GM18909 (cell line): ENCODE measurements around the gene PPP2R5D.

Experiments
- ATAC-seq: cut with Tn5 transposase; IDR thresholded peaks from one replicate; pipeline ENCODE4 v1.9.1; 2021; ENCODE audit warnings: mild to moderate bottlenecking; ENCODE audit not compliant: unreplicated experiment, poor library complexity

PPP2R5D gene

DNA sequence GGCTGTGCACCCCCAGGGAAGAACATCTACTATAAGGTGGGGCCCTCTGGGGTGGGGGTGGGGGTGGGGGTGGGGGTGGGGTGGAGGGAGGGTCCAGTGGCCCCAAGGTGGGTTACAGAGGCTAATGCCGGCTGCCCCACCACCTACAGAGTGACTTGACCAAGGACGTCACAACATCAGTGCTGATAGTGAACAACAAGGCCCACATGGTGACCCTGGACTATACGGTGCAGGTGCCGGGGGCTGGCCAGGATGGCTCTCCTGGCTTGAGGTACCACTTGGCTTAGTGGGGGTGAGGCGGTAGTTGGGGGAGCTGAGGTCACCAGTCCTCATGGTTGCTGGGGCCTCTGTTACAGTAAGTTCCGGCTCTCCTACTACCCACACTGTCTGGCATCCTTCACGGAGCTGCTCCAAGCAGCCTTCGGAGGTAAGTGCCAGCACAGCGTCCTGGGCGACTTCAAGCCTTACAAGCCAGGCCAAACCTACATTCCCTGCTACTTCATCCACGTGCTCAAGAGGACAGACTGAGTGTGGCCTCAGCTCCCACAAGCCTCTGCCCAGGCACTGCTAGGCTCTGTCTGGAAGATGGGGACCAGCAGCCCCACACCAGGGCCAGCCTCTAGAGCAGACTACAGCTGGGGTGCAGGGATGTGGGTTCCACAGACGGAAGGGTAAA lies 21.1 kb upstream of the PPP2R5D start:
- ATAC-seq = no peak

DNA sequence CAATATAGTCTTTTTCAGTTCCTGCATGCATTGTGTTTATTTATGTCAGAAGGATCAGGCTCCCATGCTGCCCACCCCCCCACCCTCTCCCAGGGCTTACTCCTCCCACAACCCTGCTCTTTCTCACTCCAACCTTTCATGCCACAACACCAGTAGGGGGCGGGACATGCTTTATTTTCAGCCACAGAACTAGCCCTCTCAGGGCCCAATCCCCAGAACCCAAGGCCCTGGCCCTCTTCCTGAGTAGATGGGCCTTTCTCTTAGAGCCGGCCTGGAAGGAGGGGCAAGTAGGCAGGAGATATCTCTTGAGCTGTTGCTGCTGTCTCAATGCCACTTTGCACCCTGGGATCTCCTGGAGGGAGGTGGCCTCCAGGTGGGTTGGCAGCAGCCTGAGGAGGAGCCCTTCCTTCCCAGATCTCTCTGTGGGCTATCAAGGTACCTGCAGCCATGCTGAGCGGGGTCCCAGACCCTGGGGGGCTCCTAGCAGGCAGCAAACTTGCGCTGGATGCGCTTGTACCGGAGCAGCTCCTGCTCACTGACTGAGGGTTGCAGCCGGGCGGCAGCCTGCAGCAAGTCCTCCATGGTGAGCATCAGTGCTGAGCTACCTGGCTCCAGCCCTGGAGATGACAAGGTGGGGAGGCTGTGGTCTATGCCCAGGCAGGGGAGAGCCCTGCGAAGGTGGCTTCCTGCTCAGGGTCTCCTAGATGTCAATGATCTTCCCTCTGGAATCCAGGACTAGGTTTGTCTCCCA lies 20.3 kb upstream of the PPP2R5D start:
- no peak for ATAC-seq

DNA sequence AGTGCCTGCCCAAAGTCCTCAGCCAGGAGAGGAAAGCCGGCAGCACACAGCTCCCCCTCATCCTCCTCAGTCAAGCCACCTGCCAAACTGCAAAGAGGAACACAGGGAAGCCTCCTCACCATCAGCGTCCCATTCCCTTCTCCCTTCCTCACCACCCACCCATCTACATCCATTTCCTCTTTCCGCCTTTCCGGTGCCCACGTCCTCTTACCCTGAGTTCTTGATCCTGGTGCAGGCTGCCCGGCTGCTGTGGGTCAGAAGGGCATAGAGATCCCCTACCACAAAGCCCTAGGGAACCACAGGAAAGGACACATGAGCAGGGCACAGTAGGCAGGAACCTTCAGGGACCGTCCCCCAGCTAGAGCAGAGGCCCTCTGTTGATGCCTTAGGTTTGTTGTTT lies 17.8 kb upstream of the PPP2R5D start:
- ATAC-seq = no peak

DNA sequence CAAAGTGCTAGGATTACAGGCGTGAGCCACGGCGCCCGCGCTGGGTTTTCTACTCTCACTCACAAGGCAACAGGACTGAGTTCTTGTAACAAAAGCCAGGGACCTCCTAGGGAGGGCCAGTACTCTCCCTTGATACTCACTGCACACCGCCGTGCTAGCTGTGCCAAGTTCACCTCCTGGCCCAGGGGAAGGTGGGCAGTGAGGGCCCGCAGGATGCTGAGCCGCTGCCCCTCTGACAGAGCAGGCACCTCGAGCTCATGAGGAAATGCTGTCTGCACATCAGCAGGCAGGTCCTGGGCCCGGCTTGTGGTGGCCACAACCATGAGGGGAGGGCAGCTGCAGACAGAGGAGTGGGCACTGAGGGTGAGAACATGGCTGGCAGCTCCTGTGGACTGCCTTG lies 17.1 kb upstream of the PPP2R5D start:
- ATAC-seq = no peak

DNA sequence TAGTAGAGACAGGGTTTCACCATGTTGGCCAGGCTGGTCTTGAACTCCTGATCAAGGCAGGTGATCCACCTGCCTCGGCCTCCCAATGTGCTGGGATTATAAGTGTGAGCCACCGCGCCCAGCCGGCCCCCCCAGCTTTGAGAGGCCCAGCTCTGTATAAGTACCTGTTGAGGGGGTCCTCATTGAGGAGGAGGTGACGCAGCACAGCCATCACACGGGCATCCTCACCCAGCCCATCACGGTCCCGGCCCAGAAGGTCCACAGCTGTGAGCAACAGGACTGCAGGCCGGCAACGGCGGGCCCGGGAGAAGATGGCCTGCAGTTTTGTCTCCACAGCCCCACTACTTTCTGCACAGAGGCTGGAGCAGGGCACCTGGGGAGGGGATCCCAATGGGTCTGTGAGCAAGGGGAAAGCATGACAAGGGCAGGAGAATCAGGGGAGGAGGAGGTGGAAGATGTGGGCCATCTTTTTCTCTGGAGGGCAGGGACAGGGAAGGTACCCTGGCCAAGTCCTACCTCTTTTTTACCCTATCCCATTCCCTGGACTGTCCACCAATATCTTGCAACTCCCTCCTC lies 16.2 kb upstream of the PPP2R5D start:
- ATAC-seq = no peak

DNA sequence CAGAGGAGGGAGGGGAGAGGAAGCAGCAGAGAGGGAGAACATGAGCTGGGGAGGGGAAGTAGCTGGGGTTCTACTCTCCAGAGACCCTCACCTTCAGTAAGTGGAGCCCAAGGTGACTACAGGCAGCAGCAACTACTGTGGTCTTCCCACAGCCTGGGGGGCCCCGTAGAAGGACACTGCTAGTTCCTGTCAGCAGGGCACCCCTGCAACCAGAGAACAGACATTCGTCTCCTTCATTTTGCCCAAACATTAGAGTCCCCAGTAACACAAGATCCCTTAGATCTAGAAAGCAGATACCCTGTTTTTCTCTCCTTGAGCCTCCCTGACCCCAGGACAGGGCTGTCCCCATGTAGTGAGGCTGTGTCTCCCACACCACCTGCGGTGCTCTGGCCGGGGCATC lies 15.6 kb upstream of the PPP2R5D start:
- ATAC-seq = no peak

DNA sequence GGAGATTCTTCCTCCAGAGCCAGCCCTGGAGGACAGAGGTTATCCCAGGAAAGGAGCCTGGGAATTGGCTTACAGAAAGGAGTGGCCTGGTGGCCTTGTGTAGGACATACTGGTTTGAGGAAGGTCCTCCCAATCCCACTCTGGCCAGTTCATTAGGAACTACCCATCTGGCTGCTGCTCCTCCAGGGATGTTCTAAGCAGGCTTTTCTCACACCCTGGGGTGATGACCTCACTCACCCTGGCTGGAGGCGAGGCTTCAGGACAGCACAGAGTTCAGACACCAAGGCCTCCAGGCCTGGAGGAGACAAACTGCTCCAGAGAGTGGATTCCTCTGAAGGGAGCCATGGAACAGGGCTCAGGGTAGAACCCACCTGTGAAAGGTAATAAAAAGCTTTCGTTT lies 14.9 kb upstream of the PPP2R5D start:
- ATAC-seq = no peak

DNA sequence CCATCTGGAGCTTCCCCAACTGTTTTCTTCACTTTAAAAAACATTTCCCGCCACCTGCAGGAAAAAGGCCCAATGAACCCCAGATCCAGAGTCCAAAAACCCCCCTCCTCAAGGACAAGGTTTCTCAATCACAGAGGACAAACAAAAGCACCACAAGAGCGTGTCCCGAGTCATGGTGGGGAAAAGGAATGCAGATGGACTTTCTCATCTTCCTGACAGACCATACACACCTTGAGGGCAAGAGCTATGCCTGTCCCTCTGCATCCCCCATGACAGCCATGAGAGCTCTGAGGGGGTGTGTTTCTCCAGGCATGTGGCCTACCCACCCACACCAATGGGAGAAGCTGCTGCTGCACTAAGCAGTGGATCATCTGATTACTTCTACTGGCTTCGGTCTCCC lies 14.4 kb upstream of the PPP2R5D start:
- ATAC-seq = no peak

DNA sequence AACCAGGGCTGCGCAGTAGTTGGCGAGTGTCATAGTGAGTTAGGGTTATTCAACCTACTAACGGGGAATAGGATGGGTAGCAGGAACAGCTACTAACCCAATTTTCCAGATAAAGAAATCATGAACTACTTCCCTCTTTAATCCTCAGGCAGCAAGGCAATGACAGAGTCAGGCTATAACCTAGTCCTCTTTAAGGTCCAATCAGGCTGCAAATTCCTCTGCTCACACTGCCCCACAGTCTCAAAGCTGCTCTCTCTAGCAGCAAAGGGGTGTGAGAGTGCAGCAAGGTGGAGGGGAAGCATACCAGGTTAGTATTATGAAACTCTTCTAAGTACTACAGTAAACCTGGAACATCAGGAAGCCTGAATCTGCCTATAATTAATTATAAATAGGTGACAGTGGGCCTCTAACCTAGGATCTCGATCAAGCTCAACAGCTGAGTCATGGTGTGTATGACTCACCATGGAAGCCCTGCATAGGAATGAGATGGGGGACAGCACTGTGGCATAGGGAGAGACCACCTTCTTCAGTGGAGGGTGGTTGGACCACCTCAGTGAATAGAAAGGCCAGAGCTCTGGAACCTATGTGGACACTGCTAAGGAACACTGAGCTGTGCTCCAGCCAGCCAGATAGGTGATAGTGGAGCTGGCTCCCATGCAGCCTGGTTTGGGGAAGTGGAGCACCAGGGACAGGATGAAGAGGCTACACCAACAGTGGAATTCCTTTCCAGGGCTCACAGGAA lies 13.3 kb upstream of the PPP2R5D start:
- ATAC-seq = no peak

DNA sequence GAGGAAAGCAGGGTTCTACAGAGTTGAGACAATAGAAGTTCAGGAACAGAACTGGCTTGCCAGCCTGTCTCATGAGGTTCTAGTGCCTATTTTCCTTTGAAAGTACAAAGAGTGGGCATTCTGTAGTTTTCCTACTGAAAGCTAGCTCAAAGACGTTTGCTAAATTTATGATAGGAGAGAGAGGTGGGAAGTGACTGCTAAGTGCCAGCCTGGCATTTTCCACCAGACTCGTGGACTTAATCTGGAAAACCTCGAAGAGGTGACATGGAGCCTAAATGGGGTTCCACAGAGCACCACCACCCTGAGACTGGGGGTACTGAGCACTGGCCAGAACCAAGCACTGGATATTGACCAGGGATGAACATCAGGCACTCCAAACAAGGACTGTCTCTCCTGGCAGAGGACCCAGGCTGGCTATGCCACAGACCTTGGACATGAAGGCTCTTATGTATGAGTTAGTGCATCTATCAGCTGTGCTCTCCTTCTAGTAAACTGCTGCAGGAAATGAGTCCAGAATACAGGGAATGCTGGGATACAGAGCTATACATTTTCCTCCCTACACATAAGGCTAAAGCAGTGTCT lies 12.5 kb upstream of the PPP2R5D start:
- no peak for ATAC-seq

DNA sequence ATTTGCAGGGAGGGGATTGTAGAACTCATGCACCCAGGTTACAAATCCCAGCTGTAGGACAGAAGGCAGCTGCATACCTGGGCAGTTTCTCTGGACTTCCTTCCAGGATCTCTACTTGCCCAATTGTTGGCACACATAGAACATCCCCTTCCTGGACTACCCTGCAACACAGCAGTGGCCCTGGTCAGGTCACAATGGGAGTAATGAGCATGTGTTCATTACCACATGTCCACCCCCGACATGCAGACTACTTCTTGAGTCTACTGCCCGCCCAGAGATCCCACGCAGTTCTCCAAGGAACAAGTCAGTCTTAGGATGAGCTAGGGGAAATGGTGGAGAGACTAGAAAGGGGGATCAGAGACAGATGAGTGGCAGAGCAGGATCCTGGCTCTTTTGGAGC lies 10.4 kb upstream of the PPP2R5D start:
- no peak for ATAC-seq

DNA sequence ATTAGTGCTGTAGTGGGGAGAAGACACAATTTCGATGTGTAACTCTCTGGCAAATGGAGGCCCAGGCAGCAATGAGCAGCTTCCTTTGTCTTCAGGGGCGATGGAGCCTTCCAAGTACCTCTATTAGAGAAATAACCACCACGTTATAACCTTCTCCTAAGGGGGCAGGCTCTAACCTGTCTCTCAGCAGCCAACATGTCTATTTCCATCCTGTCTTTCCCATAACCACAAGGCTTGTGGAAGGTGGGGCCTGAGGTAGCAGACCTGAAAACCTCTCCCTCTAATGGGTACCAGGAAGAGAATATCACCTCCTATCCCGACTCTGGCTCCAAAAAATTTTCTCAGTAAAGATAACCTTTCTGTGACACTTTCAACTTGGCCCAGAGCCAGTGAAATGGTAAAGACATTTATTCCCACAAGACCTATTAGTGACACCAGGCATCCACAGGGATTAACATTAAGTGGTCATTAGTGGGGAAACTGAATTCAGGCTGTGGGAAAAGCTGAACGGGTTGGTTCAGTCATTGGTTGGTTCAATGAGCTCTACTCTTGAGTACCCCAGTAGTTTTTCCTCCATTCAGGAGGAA lies 9.4 kb upstream of the PPP2R5D start:
- no peak for ATAC-seq

DNA sequence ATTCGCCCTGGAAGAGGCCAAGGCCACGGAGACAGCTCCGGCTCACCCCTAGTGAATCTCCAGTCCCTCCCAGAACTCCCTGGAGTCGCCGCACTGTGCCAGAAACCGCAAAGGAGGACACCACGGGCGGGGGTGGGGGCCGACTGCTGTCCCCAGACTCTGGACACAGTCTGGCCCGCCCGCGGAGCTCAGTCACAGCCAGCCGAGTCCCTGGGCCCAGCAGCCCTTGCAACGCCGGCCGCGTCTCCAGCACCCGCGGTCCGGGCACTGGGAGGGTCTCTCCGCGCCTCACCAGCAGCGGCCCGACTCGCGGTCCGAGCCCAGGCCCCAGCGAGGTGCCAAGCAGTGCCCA lies 5.9 kb upstream of the PPP2R5D start:
- no peak for ATAC-seq

DNA sequence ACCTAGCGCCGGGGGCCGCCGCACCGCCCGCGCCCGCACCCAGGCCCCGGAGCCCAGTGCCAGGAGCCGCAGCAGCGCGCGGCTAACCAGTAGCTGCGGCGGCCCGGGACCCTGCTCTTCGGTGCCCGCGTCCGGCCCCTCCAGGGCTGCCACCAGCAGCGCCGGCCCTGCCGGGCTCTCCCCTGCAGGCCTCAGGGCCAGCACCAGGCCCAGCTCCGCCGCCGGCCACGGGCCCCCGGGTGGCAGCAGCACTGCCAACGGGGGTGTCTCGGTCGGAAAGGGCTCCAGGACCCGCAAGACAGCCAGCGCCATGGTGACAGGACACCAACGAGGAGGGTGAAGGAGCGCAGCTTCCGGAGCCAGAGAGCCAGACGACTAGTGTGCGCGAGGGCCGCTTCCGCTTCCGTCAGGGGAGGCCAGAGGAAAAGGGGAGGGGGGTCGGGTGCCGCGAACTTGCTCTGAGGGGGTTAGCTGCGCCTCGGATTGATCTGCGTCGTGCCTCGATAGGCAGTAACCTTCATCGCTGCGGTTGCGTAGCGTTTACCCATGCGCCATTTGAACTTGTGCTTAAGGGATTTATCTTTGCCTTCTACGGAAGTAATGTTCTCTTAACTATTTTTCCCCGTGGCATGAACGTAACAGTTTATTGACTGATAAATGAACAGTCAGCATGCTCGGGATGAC lies 5.4 kb upstream of the PPP2R5D start, which contains the start of gene PEX6:
Gene PEX6, minus strand, starts transcription at position 343 of the 684 bp plus-strand sequence. Its CDS starts 31 bp downstream, at position 312.
- peak; percentile 80 for ATAC-seq

DNA sequence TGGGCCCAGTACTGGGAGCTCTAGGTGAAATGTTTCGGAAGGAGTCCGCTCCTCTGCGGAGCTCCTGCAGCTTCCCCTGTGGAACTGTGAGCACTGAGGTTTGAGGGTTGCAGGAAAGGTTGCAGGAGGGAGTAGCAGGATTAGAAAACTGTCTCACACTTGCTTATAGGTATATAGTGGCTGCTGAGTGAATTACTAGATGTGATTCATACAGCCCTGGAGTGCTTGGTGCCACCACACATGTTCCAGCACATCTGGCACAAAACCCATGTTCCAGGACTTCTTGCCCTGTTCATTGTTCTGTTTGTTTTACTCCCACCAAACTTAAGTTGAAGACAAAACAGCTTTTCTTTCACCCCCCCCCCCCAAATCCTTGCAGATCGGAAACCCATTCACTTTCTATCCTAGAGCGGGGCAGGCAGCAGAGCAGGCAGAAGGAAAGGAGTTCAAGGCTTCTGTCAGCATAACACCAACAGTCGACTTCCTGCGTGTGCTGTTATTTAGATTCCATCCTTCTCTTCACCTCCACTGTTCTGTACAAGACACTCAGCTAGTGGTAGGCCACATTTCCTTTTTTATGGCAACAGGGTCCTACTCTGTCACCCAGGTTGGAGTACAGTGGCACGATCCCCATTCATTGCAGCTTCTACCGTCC lies 4.7 kb upstream of the PPP2R5D start:
- no peak for ATAC-seq

DNA sequence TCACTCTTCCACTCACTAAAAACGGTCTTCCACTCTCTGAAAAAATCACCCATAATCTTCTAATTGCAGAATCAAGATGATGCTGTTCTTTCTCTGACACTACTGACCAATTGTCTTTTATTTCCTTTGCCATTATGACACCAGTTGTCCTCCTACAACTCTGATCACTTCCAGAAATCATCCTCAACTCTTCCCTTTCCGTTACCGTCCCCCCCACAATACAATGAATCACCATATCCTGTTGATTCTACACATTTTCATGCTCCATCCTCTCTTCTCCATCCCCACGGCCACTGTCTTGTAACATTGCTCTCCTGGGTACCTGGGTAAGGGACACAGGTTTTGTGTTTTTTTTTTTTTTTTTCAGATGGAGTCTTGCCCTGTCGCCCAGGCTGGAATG lies 2.5 kb upstream of the PPP2R5D start:
- no peak for ATAC-seq

DNA sequence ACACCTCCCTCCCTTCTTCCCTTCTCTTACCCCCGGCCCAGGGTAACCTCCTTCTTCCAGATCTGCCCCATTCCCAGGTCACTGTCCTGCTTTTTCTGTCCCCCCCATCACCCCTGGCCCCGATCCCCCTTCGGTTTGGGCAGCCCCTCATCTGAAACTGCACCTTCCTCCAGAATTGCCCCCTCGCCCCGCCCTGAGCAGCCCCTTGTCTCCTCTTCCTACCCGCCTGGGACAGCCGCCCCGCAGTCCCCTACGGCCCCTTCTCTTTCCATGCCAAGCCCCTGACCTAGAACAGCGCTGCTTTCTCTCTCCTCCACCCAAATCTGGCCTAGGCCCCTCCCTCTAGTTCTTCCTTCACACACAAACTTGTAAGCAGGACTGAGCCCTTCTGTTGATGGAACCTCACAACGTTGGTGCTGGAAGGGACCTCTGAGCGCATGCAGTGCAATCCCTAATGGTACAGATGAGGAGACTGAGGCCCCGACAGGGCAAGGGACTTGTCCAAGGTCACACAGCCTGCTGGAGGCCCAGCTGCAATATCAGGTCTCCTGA lies 630 bp downstream of the PPP2R5D start:
- no peak for ATAC-seq

DNA sequence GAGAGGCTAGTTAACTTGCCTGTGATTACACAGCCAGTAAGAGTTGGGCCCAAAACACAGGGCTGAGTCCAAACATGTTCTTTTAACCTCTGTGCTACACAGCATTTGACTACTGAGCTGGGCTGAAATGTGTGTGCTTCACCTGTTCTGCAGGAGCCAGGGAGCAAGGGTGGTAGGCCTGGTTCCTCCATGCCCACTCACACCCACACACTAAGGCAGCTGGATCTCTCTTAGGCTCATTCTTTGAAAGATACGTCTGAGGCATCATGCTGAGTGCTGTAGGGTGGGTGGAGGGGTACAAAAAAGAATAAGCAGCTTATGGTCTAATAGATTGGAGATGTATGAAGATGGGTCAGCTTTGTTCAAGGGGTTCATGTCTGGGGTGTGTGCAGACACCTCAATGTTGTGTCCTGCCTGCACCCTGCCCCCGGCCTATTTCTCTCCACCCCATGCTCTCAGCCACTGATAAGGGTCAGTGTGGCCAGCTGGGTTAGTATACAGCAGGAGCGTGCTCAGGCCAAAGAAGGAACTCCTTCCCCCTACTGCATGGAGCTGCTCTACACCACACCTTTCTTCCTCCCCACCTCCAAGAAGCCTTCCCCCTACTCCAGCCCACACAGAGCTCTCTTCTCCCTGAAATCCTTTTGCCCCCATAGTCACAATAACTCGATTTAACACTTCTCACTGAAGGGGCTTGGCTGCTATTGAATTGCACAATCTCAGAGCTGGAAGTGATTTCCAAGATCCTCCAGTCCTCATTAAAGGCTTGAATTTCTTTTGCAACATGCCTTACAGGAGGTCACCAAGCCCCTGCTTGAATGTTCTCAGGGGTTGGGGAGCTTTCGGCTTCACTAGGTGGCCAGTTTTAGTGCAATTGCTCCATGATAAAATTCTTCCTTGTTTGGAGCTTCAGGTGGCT lies 3.4 kb downstream of the PPP2R5D start:
- ATAC-seq = no peak
